GM19324 (cell line): ENCODE data around the gene PCED1B.
A peak's percentile ranks its signal among the peaks of the same experiment; 100 is the strongest.

Experiments
- ATAC-seq: cut with Tn5 transposase; IDR thresholded peaks from one replicate; pipeline ENCODE4 v1.9.1; 2021; ENCODE audit warnings: mild to moderate bottlenecking, moderate library complexity; ENCODE audit not compliant: unreplicated experiment, low FRiP score

PCED1B gene

GRCh38 chr12:47067176-47067575, 12.2 kb upstream of the PCED1B start:
- no peak for ATAC-seq

GRCh38 chr12:47067771-47068431, 11.5 kb upstream of the PCED1B start:
- no peak for ATAC-seq

- ATAC-seq = no peak
Measured at GRCh38 chr12:47068539-47068938, 10.9 kb upstream of the PCED1B start.

DNA sequence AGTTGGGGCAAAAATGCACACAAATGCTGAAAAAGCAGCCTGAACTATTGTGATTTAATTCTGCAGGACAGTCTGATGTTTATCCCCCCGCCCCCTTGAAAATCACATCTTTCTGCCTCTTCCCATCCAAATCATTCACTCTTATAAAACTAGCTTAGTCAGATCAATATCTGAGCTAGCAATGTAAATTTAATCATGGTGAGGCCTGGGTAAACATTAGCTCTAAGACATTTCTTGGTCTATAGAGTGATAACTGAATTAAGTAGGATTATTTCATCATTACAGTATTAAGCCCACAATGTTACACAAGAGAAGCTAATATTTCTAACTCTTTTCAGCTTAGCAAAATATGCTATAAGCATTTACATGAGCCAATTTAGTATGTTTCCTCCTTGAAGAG, 9.1 kb upstream of the PCED1B start:
- no peak for ATAC-seq

GRCh38 chr12:47071241-47071852, 8.1 kb upstream of the PCED1B start:
- no peak for ATAC-seq

- no peak for ATAC-seq
Measured at GRCh38 chr12:47073951-47074350, 5.5 kb upstream of the PCED1B start.

DNA sequence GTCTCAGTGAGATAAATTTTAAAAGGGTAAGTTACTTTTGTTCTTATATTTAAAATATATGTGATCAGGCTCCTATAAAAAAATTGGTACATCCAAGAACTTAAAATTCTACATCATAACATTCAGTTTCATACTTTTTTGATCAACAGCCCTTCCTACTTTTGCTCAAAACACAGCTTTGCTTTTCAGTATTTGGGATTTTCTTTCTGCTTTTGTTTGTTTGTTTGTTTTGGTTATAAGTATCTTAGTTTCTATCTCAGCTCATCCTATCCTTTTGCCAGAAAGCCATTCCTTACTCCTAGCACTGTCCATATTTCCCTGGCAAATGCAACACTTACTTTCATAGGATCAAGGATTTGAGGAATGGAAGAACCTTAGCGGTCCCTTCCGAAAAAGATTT, 4.7 kb upstream of the PCED1B start:
- ATAC-seq = no peak

DNA sequence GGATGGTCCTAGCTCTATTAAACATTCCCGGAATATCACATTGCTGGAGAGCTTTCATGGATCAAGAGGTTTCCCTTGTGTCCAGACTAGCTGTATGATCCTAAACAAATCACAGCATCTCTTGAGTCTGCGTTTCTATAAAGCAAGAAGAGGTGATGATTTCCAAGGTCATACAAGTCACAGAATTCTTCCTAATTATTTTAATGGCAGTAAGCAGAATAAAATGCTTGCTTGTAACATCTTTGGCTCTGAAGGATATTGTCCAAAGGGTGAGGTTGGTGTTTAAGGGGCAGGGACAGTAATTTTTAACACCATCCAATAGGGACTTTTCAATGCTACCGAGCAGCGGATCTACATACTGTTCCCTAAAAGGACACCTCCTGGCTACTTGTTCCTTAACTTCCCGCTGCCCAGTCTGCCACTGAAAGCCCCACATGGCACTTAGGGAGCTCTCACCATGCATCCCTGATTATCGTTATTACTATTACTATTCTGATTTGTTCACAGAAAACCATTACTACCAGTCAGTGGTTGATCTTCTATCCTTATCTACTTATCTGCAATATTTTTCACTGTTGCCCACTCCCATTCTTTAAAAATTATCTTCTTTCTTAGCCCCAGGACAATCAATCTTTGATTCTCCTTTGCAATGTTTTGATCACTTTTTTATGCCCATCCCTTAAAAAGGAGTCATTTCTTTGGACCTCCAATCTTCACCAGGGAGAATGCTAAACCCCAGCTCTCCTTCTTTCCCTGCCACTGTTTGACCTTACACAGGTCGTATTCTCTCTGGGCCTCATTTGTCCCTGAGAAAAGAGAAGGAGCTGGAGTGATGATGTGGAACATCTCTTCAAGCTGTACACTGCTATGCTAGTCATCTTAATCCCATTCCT, 4.0 kb upstream of the PCED1B start:
- ATAC-seq = no peak

GRCh38 chr12:47077206-47078085, 2.0 kb upstream of the PCED1B start:
- no peak for ATAC-seq

DNA sequence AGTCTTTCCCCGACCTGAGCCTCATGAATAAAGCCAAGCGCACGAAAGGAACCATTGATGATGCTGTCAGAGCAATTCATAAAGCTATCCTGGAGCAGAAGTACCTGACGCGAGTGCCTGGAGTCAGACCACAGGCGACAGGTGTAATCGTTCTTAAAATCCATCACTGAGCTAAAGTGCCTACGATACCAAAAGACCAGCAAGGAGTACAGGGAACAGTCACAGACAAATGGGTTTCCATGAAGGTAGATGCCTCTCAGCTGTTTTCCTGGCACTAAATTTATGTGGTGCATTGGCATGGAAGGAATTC, 1.4 kb upstream of the PCED1B start:
- ATAC-seq = no peak

GRCh38 chr12:47078733-47079467, 521 bp upstream of the PCED1B start:
- no peak for ATAC-seq

GRCh38 chr12:47079981-47080724, 732 bp downstream of the PCED1B start:
- ATAC-seq = peak; percentile 24

DNA sequence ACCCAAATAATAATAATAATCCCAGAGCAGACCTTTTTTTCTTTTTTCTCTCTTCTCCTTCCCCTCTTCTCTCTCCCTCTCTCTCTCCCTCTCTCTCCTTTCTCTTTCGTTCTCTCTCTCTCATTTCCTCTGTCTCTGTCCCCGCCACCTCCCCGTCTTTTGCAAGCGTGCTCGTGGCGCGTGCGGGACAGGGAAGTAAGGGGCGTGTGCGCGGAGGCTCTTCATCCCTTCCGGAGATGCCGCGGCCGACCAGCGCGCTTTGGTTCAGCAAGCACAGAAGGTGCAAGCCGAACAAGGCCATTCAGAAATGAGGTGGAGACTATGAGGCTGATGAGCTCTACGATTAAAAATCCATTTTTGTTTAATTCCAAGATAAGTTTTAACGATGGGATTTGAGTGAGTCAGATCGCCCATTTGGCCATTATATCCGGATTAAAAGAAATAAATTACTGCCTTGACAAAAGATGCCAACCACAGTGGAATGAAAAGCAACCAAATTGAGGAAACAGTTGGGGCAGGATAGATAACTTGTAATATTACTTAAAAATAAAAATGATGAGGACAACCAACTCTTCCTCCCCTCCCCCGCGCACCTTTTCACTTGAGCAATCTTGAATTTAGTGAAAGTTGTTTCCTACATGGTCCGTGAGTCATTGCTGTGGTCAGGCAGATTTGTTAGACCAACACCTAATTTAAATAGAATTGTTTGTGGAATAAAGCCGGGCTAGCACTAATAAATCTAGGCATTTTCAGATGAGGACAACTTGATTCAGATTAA, 1.5 kb downstream of the PCED1B start:
- no peak for ATAC-seq

DNA sequence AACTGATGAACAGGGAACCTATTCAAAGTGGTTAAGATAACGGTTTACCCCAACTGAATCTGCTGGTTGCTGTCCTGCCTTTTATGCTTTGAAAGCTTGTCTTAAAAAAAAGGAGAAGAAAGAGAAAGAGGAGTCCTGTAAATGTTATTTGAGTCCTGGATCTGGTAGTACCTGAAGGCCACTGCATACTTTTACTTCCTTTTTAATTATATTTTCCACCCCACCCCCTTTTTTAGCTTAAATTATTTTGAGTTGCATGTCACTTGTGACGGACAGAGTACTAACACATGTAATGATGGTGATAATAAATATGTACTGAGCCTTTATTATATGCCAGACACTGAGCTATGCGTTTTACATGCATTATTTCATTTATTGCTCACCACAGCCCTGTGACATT, 2.9 kb downstream of the PCED1B start:
- ATAC-seq = no peak

DNA sequence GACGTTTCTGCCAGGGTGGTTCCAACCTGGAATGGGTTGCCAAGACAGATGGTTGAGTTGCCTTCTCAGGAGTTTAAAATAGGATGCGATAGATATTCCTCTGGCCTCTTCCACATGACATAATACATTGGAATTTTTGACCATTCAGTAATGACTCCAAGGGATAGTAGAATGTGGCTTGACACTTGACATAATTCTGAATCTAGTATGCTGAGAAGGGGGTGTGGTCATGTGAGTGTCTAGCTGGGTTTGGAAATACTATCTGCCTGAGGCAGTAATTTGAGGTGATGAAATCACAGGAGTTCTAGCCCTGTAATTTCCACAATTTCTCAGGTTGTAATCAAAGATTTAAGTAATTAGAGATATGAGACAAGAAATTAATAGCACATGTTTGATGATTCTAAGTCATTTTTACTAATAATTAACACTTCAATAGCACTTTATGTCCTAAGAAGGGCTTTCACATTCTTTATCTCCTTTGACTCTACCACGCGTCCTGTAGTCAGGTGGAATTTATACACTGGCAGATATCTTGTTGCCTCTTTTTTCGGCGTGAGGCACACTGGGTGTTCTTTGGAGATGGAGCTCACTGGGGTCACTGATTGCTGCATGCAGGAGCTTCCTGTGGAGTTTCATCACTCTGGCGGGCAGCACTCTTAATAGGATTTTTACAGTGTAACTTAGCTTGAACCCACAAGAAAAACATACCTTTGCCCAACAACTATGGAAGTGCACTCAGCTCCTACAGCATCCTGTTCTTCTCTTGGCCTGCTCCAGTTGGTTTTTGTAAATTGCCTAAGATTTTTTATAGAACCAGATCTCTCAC, 3.6 kb downstream of the PCED1B start:
- no peak for ATAC-seq

DNA sequence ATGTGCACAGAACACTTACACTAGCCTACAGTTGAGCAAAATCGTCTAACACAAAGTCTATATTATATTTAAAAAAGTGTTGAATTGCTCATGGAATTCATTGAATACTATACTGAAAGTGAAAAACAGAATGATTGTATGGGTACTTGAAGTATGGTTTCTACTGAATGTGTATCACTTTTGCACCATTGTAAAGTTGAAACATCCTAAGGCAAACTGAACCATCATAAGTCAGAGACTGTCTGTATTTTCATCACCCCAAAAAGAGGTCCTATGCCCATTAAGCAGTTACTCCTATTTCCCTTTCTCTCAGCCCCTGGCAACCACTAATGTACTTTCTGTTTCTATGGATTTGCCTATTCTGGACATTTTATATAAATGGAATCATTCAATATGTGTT, 4.8 kb downstream of the PCED1B start:
- no peak for ATAC-seq

DNA sequence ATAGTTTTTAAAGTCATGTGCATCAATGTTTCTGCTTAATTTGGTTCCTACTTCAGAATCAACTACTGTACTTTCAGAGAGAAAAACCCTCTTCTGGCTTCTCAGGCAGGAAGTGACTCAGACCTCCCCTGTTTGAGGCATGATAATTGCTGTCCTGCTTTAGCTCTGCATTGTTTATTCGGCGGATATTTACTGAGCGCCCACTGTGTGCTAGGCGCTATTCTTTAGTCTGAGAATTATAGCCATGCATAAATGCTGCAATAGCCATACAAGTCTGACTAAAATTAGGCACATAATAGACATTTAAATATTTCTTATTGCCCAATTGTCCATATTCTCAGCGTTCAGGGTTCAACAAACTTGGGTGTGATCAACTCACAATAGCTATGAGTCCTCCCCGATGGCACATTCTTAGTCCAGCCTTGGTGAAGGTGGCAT, 6.4 kb downstream of the PCED1B start:
- ATAC-seq = no peak
